ENCODE results near the gene PLPP3. TPM values are rescaled to one million over a fixed set of nuclear protein-coding genes. Genes with fewer than 3 reads are reported as not detected.
A peak's percentile ranks its signal among the peaks of the same experiment; 100 is the strongest.

The PLPP3 gene
- total and polyA plus RNA-seq, 2 experiments from 2014 or later = 103 to 159 TPM

- Histone ChIP-seq H3K4me2 (peak overlapping the region; percentile 27), H3K4me1 (ENCODE audit: insufficient read depth) (peaks cover 62% of the 10 kb centered on the region), H2AFZ (no peak overlapping the region), H3K79me2 (peaks cover 98% of the 10 kb centered on the region), H3K4me3 (no peak overlapping the region), H3K9me2 (replicated peaks; ENCODE audit: insufficient read depth) (no peaks in the 10 kb centered on the region), H4K20me1 (ENCODE audit: insufficient read depth, poor library complexity, severe bottlenecking) (peaks cover 98% of the 10 kb centered on the region), H3K27me3 (no peaks in the 10 kb centered on the region), H3K27ac (peak overlapping the region; percentile 85), H3K36me3 (replicated peaks; ENCODE audit: insufficient read depth, low read depth) (no peaks in the 10 kb centered on the region), H3K9me3 (ENCODE audit: low read depth) (no peaks in the 10 kb centered on the region)
- TF ChIP-seq EZH2phosphoT487 (IDR thresholded peaks at IDR 0.05; ENCODE audit: low read depth, severe bottlenecking, unreplicated experiment) = no peak
- TF ChIP-seq CTCF (IDR thresholded peaks at IDR 0.05; ENCODE audit: poor library complexity) = no peak
- TF ChIP-seq EZH2 (IDR thresholded peaks at IDR 0.05; ENCODE audit: borderline replicate concordance) = no peak
- 61% methylated on average over 2 of the region's 2 CpGs for WGBS (ENCODE audit: low lambda C conversion rate, missing lambda C conversion rate)
- no peak for DNase-seq (ENCODE audit: low spot score)
These were observed 16.4 kb downstream of the PLPP3 start for GRCh38 chr1:56562891-56563452.

GRCh38 chr1:56561227-56562019, 17.9 kb downstream of the PLPP3 start:
- H3K9me3 ChIP-seq (ENCODE audit: low read depth) = no peaks in the 10 kb centered on the region
- DNase-seq (ENCODE audit: low spot score) = no peak
- H3K4me3 ChIP-seq = no peak overlapping the region
- H3K79me2 ChIP-seq = peaks cover 98% of the 10 kb centered on the region
- H3K4me1 ChIP-seq (ENCODE audit: insufficient read depth) = peaks cover 52% of the 10 kb centered on the region
- TF ChIP-seq EZH2 (IDR thresholded peaks at IDR 0.05; ENCODE audit: borderline replicate concordance) (no peak), EZH2phosphoT487 (IDR thresholded peaks at IDR 0.05; ENCODE audit: low read depth, severe bottlenecking, unreplicated experiment) (no peak), CTCF (IDR thresholded peaks at IDR 0.05; ENCODE audit: poor library complexity) (no peak)
- H3K4me2 ChIP-seq = no peak overlapping the region
- H3K27ac ChIP-seq = peak overlapping the region; percentile 85
- H3K36me3 ChIP-seq (replicated peaks; ENCODE audit: insufficient read depth, low read depth) = no peaks in the 10 kb centered on the region
- 87% methylated on average over 8 of the region's 8 CpGs for WGBS (ENCODE audit: low lambda C conversion rate, missing lambda C conversion rate)
- H3K27me3 ChIP-seq = no peaks in the 10 kb centered on the region
- H2AFZ ChIP-seq = no peak overlapping the region
- H4K20me1 ChIP-seq (ENCODE audit: insufficient read depth, poor library complexity, severe bottlenecking) = peaks cover 98% of the 10 kb centered on the region
- H3K9me2 ChIP-seq (replicated peaks; ENCODE audit: insufficient read depth) = no peaks in the 10 kb centered on the region

- WGBS (ENCODE audit: low lambda C conversion rate, missing lambda C conversion rate) = 84% methylated on average over 7 of the region's 7 CpGs
- peaks cover 98% of the 10 kb centered on the region for H3K79me2 ChIP-seq
- H3K4me1 ChIP-seq (ENCODE audit: insufficient read depth) = peaks cover 19% of the 10 kb centered on the region
- H3K4me3 ChIP-seq = no peak overlapping the region
- H3K9me3 ChIP-seq (ENCODE audit: low read depth) = no peaks in the 10 kb centered on the region
- H3K9me2 ChIP-seq (replicated peaks; ENCODE audit: insufficient read depth) = no peaks in the 10 kb centered on the region
- peaks cover 98% of the 10 kb centered on the region for H4K20me1 ChIP-seq (ENCODE audit: insufficient read depth, poor library complexity, severe bottlenecking)
- no peaks in the 10 kb centered on the region for H3K27me3 ChIP-seq
- H3K36me3 ChIP-seq (replicated peaks; ENCODE audit: insufficient read depth, low read depth) = no peaks in the 10 kb centered on the region
- no peak for DNase-seq (ENCODE audit: low spot score)
- no peak overlapping the region for H3K4me2 ChIP-seq
- H3K27ac ChIP-seq = no peak overlapping the region
- TF ChIP-seq CTCF (IDR thresholded peaks at IDR 0.05; ENCODE audit: poor library complexity) (no peak), EZH2phosphoT487 (IDR thresholded peaks at IDR 0.05; ENCODE audit: low read depth, severe bottlenecking, unreplicated experiment) (no peak), EZH2 (IDR thresholded peaks at IDR 0.05; ENCODE audit: borderline replicate concordance) (no peak)
- H2AFZ ChIP-seq = no peak overlapping the region
These were observed 21.6 kb downstream of the PLPP3 start for GRCh38 chr1:56557746-56558145.
